ENCODE data around the gene NUTM2B. TPM values are rescaled to one million over a fixed set of nuclear protein-coding genes. Genes with fewer than 3 reads are reported as not detected.
"Not testable (repeated sequence)": the region's sequence is repeated elsewhere in the genome, so short reads cannot be mapped to it uniquely, and the experiment has no call there.

The NUTM2B gene, protein sequence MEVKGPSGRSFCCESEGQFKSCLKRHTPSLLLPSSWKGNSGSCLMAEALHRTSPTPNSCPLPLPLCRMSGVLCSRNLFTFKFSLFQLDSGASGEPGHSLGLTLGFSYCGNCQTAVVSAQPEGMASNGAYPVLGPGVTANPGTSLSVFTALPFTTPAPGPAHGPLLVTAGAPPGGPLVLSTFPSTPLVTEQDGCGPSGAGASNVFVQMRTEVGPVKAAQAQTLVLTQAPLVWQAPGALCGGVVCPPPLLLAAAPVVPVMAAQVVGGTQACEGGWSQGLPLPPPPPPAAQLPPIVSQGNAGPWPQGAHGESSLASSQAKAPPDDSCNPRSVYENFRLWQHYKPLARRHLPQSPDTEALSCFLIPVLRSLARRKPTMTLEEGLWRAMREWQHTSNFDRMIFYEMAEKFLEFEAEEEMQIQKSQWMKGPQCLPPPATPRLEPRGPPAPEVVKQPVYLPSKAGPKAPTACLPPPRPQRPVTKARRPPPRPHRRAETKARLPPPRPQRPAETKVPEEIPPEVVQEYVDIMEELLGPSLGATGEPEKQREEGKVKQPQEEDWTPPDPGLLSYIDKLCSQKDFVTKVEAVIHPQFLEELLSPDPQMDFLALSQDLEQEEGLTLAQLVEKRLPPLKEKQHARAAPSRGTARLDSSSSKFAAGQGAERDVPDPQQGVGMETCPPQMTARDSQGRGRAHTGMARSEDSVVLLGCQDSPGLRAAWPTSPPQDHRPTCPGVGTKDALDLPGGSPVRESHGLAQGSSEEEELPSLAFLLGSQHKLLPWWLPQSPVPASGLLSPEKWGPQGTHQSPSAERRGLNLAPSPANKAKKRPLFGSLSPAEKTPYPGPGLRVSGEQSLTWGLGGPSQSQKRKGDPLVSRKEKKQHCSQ
- polyA plus RNA-seq (ENCODE audit: low read depth in 6 of 6) = under 1 TPM in 1 of 6 donors, not detected in 5; 0.15 TPM

GRCh38 chr10:79702927-79703326, at the start of gene NUTM2B:
Gene NUTM2B, plus strand, starts transcription at chr10:79703227. Its CDS starts 383 bp downstream, at chr10:79703610.
- not testable (repeated sequence) for DNase-seq; H3K9me3 Mint-ChIP-seq; H3K36me3 Mint-ChIP-seq; ATAC-seq (ENCODE audit: low read depth in 2 of 2); H3K4me3 Mint-ChIP-seq; H3K27me3 Mint-ChIP-seq; H3K4me1 Mint-ChIP-seq; H3K27ac Mint-ChIP-seq

DNA sequence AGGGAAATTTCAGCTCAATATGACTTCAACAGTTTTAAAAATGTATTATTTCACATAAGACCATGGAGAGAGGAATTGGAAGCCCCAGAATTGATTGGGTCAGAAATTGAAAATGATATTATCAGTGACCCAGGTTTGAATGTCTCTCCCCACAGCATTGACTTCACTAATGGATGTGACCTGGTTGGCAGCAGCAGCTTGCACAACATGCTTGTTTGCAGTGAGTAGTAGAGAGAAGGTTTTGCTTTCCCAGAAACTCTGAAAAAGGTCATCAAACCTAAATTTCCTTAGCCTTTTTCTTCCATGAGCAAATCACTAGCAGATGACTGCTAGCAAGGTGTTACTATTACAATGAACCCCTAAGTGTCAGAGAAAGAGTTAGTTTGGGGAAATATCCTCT, 39.7 kb upstream of the NUTM2B start:
- DNase-seq; H3K4me3 Mint-ChIP-seq; H3K27ac Mint-ChIP-seq; ATAC-seq (ENCODE audit: low read depth in 2 of 2); H3K36me3 Mint-ChIP-seq; H3K27me3 Mint-ChIP-seq; H3K9me3 Mint-ChIP-seq; H3K4me1 Mint-ChIP-seq: not testable (repeated sequence)

- not testable (repeated sequence) for H3K36me3 Mint-ChIP-seq; H3K27ac Mint-ChIP-seq; H3K9me3 Mint-ChIP-seq; DNase-seq; H3K27me3 Mint-ChIP-seq; H3K4me1 Mint-ChIP-seq; ATAC-seq (ENCODE audit: low read depth in 2 of 2); H3K4me3 Mint-ChIP-seq
Measured at GRCh38 chr10:79664686-79665085, 38.3 kb upstream of the NUTM2B start.

- not testable (repeated sequence) for H3K27ac Mint-ChIP-seq; H3K9me3 Mint-ChIP-seq; H3K27me3 Mint-ChIP-seq; H3K4me3 Mint-ChIP-seq; H3K36me3 Mint-ChIP-seq; H3K4me1 Mint-ChIP-seq; ATAC-seq (ENCODE audit: low read depth in 2 of 2); DNase-seq
Measured at GRCh38 chr10:79669248-79669788, 33.7 kb upstream of the NUTM2B start.

- H3K4me1 Mint-ChIP-seq; H3K27me3 Mint-ChIP-seq; H3K9me3 Mint-ChIP-seq; H3K36me3 Mint-ChIP-seq; DNase-seq; ATAC-seq (ENCODE audit: low read depth in 2 of 2); H3K4me3 Mint-ChIP-seq; H3K27ac Mint-ChIP-seq: not testable (repeated sequence)
Measured at GRCh38 chr10:79674878-79675277, 28.1 kb upstream of the NUTM2B start.

DNA sequence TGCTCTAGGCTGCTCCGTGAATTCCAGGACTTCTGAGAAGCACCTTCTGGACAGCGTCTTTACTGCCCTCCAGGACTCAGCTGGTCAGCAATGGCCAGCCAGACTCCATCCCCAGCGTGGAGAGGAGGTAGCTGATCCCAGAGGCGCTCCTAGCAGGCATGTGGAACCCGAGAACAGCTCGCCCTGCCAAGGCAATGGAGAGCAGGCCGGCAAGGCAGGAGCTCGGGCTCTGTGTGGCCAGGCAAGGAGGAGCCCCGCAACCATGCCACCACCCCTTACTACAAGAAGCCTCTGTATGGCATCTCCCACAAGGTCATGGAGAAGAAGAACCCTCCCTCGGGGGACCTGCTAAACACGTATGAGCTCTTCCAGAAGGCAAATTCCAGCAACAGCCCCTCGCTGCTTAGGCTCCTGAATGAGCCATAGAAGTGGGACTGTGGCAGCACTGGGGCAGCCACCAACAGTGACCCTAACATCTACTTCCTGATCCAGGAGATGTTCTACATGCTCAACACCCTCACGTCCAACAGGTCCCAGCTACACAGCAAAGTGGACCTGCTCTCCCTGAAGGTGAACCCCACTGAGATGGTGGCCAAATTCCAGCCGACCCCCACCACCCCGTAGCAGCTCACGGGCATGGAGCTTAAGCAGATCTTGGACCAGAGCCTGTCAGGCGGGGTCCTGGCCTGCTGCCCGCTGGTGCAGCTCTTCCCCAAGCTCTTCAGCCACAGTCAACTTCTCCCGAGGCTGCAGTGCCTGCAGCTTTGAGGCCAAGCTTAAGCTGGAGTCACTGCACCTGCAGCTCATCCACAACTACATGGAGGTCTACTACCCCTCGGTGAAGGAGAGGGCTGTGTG, 19.8 kb upstream of the NUTM2B start:
- not testable (repeated sequence) for H3K4me1 Mint-ChIP-seq; H3K27me3 Mint-ChIP-seq; DNase-seq; ATAC-seq (ENCODE audit: low read depth in 2 of 2); H3K4me3 Mint-ChIP-seq; H3K27ac Mint-ChIP-seq; H3K9me3 Mint-ChIP-seq; H3K36me3 Mint-ChIP-seq

- not testable (repeated sequence) for H3K36me3 Mint-ChIP-seq; H3K27me3 Mint-ChIP-seq; ATAC-seq (ENCODE audit: low read depth in 2 of 2); H3K4me1 Mint-ChIP-seq; H3K4me3 Mint-ChIP-seq; H3K27ac Mint-ChIP-seq; H3K9me3 Mint-ChIP-seq; DNase-seq
Measured at GRCh38 chr10:79683884-79684720, 18.9 kb upstream of the NUTM2B start.

- H3K36me3 Mint-ChIP-seq; H3K27me3 Mint-ChIP-seq; H3K4me3 Mint-ChIP-seq; ATAC-seq (ENCODE audit: low read depth in 2 of 2); H3K27ac Mint-ChIP-seq; H3K9me3 Mint-ChIP-seq; H3K4me1 Mint-ChIP-seq: not testable (repeated sequence)
- peak; percentile 8 for DNase-seq
Measured at GRCh38 chr10:79685044-79685685, 17.9 kb upstream of the NUTM2B start.

GRCh38 chr10:79686595-79686994, 16.4 kb upstream of the NUTM2B start:
- ATAC-seq (ENCODE audit: low read depth in 2 of 2); H3K9me3 Mint-ChIP-seq; H3K27me3 Mint-ChIP-seq; H3K4me3 Mint-ChIP-seq; DNase-seq; H3K4me1 Mint-ChIP-seq; H3K36me3 Mint-ChIP-seq: not testable (repeated sequence)
- peak overlapping the region in 1 of 6 donors; percentile 37 for H3K27ac Mint-ChIP-seq

- H3K36me3 Mint-ChIP-seq; ATAC-seq (ENCODE audit: low read depth in 2 of 2); H3K4me1 Mint-ChIP-seq; H3K9me3 Mint-ChIP-seq; H3K27ac Mint-ChIP-seq; H3K27me3 Mint-ChIP-seq; DNase-seq; H3K4me3 Mint-ChIP-seq: not testable (repeated sequence)
Measured at GRCh38 chr10:79687406-79688150, 15.4 kb upstream of the NUTM2B start.

DNA sequence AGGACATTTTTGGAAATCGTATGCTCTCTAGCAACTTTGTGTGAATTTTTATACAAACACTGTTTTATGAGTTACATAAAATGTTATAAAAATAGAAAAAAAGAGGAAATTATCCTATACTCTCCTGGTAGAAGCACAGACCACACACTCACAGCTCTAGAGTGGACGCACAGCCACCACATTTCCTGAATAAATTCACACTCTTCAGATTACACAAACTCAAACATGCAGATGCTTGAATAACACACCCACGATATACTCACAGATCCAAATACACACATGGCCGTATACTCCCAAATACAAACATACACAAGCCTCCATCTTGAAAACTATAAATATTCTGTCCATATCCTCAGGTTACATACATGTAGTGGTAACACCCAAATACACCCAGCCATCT, 14.2 kb upstream of the NUTM2B start:
- H3K27me3 Mint-ChIP-seq; H3K36me3 Mint-ChIP-seq; ATAC-seq (ENCODE audit: low read depth in 2 of 2); DNase-seq; H3K27ac Mint-ChIP-seq; H3K9me3 Mint-ChIP-seq; H3K4me3 Mint-ChIP-seq: not testable (repeated sequence)
- H3K4me1 Mint-ChIP-seq = peaks cover 0 to 10% (median 0%) of the 10 kb centered on the region in 3 donors
